ENCODE data around the gene MARK4.
"Not testable (repeated sequence)": the region's sequence is repeated elsewhere in the genome, so short reads cannot be mapped to it uniquely, and the experiment has no call there.

MARK4 gene

DNA sequence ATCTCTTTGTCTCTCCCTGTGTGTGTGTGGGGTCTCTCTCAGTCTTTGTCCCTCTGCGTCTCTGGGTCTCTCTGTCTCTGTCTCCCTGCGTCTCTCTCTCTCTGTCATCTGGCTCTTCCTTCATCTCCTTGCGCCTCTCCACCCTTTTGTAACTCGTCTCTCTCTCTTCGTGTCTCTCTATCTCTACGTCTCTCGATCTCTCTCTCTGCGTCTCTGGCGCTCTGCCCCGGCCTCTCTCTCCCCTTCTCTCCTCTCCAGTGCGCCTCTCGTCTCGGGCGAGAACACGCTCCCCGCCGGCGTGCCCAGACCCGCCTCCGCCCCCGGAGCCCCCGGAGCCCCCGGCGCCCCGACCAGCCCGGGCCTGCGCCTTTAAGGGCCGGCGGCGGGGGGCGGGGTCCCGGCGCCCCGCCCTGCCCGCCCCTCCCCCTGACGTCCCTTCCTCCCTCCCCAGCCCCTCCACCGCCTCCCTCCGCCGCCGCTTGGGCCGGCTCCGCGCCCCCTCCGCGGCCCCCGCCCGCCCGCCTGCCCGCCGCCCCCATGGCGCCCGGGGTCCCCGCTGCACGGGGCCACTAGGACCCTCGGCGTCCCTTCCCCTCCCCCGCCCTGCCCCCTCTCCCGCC, at the start of gene MARK4:
TSS of gene MARK4 (plus strand) at position 440 of the 620 bp plus-strand sequence. CDS start 318 bp downstream, outside the sequence.
- intact Hi-C loops (cut with DNase I) = no loop called here
- DNase-seq = peak in 40 of 42 donors; percentile 18 to 80 (median 60)

GRCh38 chr19:45202637-45203036, 48.4 kb upstream of the MARK4 start:
- no peak for DNase-seq
- intact Hi-C loops (cut with DNase I) = no loop called here

GRCh38 chr19:45205810-45206209, 45.3 kb upstream of the MARK4 start:
- intact Hi-C loops (cut with DNase I) = no loop called here
- no peak for DNase-seq

- intact Hi-C loops (cut with DNase I) = no loop called here
- DNase-seq = no peak
Measured at GRCh38 chr19:45206328-45206727, 44.7 kb upstream of the MARK4 start.

DNA sequence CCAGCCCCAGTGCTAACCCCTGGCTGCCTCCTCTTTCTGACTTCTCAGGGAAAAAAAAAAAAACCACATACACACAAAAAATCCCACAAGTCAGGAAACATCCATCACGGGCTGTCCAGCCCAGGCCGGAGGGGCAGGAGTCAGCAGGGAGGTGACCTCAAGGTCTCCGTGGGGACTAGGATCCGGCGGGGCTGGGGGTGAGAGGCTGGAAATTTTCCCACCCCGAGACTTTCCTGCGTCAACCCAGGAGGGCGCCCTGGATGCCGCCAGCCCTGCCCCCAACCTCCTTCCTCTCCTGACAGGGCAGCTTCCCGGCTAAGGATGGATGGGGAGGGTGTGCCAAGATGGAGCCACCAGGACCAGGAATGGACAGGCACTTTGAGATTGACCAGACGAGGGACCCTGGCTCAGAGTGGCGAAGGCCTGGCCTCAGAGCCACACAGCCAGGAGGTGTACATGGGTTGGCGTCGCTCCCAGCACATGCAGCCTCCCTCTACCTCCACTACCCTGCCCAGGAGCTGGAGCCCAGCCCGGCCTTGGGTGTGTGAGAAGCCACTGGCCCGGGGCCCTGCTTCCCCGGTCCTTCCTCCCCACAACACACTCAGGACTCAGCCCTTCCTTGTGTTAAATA, 39.2 kb upstream of the MARK4 start:
- intact Hi-C loops (cut with DNase I) = no loop called here
- DNase-seq = no peak

DNA sequence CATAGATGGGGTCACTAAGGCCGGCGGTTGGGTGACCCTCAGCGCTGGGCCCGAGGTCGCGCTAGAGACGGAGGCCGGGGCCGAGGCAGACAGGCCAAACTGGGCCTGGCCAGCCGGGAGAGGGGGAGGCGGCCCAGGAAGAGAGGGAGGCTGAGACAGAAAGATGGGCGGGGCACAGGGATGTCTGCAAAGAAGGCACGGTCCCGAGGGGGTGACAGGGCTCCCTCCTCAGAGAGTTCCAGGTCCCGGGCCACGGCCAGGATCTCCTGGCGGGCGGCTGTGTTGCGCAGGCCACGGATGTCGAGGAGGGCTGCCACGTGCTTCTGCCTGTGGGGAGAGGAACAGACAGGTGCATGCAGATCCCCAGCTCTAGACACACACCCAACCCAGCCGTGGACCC, 38.0 kb upstream of the MARK4 start:
- intact Hi-C loops (cut with DNase I) = no loop called here
- DNase-seq = no peak

DNA sequence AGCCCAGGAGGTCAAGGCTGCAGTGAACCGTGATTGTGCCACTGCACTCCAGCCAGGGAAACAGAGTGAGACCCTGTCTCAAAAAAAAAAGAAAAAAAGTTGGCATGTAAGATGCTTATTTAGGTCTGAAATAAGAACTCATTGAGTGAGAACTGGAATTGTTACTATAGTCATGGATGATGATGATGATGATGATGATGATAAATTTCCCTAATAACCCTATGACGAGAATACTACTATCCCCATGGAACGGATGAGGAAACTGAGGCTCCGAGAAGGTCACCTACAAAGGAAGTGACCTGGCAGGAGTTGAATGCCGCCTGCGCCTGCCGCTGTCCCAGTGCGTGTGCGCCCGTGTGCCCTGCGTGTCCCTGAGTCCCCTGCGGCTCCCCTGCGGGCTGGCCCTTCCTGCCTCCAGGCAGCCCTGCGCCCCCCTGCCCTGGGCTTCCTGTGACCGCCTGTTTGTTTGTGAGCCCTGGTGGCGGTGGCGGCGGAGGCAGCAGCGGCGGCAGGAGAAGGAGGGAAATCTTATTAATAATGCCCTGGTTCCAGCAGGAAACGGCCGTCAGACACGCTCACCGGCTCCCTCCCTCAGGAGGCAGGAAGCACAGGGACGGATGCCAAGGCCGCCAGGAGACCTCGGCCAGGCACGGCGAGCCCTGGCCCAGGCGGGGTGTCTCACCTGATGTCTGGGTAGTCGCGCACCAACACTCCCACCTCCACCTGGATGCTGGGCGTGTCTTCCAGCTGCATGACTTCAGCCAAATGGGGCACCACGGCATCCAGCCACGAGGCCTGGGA, 35.5 kb upstream of the MARK4 start:
- no peak for DNase-seq
- intact Hi-C loops (cut with DNase I) = no loop called here

- DNase-seq = no peak
Measured at GRCh38 chr19:45216667-45217066, 34.4 kb upstream of the MARK4 start.

DNA sequence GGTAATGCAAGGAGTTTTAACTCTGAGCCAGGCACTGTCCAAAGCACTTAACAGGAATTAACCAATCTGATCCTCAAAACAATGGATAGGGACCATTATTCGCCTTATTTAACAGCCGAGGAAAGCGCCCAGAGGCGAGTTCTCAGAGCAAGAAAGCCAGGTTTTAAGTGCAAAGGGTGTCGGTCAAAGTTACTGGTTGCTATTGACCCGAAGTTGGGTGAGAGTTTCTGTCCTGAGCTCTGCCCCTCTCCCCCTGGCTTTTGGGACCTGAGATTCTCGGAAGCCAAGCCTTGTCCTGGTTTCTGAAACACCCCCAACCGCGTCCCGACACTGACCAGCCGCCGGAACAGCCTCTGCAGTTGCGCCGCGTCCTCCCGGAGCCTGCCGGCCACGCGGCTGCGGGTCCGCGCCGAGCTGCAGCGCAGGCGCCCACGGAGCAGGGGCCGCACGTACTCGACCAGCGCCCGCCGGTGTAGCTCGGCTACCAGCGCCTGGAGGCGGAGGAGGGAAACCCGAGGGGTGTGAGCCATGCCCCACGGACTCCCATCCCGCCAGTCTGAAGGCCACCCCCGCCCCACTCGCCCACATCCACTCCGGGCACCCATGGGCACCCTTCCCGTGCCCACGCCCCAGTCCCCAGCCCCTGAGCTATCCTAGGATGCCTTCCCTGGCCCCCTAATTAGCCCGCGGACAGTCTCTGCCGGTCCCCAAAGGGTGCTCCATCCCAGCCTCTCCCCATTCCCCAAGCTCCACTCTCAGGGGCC, 33.7 kb upstream of the MARK4 start:
- intact Hi-C loops (cut with DNase I) = no loop called here
- no peak for DNase-seq

More at GRCh38 chr19:45216667-45217066, 34.4 kb upstream of the MARK4 start:
- intact Hi-C loops (cut with DNase I) = no loop called here

- intact Hi-C loops (cut with DNase I) = no loop called here
- DNase-seq = no peak
Measured at GRCh38 chr19:45217957-45218334, 33.1 kb upstream of the MARK4 start.

DNA sequence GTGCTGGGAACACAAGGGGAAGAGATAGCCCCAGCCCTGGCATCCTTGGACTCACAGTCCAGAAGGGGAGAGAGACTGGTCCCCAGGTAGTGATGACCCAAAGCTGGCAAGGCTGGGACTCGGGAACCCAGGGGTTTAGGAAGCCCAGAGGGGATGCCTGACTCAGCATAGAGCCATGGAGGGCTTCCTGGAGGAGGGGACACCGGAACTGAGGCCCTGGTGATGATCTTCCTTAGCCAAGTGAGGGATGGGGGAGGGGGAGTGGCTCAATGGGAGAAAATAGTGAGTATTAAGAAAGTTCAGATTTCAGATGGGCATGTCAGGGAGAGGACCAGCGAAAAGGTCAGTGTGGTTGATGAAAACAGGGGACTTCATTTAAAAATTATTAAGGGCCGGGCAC, 32.6 kb upstream of the MARK4 start:
- intact Hi-C loops (cut with DNase I) = no loop called here
- DNase-seq = no peak

DNA sequence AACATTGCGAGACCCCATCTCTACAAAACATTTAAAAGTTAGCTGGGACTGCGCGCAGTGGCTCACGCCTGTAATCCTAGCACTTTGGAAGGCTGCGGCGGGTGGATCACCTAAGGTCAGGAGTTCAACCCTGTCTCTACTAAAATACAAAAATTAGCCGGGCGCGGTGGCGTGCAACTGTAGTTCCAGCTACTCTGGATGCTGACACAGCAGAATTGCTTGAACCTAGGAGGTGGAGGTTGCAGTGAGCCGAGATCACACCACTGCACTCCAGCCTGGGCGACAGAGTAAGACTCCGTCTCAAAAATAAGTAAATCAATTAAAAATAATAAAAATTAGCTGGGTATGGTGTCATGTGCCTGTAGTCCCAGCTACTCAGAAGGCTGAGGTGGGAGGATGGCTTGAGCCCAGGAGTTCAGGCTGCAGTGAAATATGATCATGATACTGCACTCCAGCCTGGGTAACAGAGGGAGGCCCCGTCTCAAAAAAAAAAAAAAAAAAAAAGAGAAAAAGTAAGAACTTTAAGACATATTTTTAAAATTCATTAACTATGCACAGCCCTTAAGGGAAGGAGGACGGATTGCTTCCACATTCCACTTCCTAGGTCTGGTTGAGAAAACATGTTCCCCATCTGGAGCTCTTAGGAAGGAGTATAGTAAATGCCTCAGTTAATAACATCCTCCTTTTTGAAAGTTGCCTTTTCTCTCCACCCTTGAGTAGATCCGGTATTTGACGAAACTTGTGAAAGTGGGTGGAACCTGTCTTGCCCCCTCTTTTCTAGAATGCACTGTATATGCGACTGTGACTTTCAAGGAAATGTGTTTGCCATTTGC, 31.9 kb upstream of the MARK4 start:
- intact Hi-C loops (cut with DNase I) = no loop called here
- no peak for DNase-seq

DNA sequence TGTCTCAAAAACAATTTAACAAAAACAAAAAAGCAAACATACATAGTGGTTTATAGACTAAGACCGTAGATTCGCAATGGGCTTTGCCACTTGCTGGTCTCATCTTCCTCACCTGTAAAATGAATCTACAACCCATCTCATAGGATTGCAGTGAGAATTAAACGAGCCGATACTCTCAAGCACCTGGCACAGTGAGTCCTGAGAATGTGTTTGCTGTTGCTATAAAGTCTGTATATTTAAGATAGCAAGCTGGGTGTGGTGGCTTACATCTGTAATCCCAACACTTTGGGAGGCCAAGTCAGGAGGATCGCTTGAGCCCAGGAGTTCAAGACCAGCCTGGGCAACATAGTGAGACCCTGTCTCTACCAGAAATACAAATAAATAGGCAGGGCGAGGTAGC, 28.3 kb upstream of the MARK4 start:
- no peak for DNase-seq
- intact Hi-C loops (cut with DNase I) = no loop called here

- no peak for DNase-seq
- intact Hi-C loops (cut with DNase I) = no loop called here
Measured at GRCh38 chr19:45223879-45224278, 27.2 kb upstream of the MARK4 start.

- no peak for DNase-seq
- intact Hi-C loops (cut with DNase I) = no loop called here
Measured at GRCh38 chr19:45224645-45225044, 26.4 kb upstream of the MARK4 start.

DNA sequence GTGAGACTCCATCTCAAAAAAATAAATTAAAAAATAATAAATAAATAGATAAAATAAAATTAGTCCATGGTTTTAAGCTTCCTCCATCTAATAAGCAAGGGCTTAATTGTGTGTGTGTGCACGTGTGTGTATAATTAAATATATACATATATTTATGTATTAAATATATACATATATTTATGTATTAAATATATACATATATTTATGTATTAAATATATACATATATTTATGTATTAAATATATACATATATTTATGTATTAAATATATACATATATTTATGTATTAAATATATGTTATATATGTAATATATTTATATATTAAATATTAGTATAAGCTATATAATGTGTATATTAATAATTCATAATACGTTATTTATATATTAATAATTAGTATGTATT, 22.0 kb upstream of the MARK4 start:
- intact Hi-C loops (cut with DNase I); DNase-seq: not testable (repeated sequence)

- intact Hi-C loops (cut with DNase I) = no loop called here
- DNase-seq = no peak
Measured at GRCh38 chr19:45231891-45232290, 19.2 kb upstream of the MARK4 start.

- peak in 1 of 42 donors; percentile 21 for DNase-seq
- intact Hi-C loops (cut with DNase I) = no loop called here
Measured at GRCh38 chr19:45234089-45234869, 16.8 kb upstream of the MARK4 start.
